Activated T-helper 17 cell treated with anti-CD3 and anti-CD28 coated beads, Interleukin-2, amount 50 U/mL, for 72 hours (primary cell): Measurements from ENCODE around the gene RO60. TPM values are rescaled to one million over a fixed set of nuclear protein-coding genes. Genes with fewer than 3 reads are reported as not detected.

Experiments
- ATAC-seq: fragments of 150-1000 bp; cut with Tn5 transposase; replicated peaks from 2 replicates; pipeline ENCODE4 v1.10.0; 2021; ENCODE audit warnings: mild to moderate bottlenecking, moderate library complexity
- H3K27ac Mint-ChIP-seq: one replicate; pipeline ENCODE4 v1.8.0; 2022; ENCODE audit warnings: mixed read lengths
- H3K27me3 Mint-ChIP-seq: one replicate; pipeline ENCODE4 v1.8.0; 2022; ENCODE audit warnings: mixed read lengths
- H3K36me3 Mint-ChIP-seq: one replicate; pipeline ENCODE4 v1.8.0; 2022; ENCODE audit warnings: low read depth, mild to moderate bottlenecking, mixed read lengths
- H3K4me1 Mint-ChIP-seq: one replicate; pipeline ENCODE4 v1.8.0; 2022; ENCODE audit warnings: mixed read lengths
- H3K4me3 Mint-ChIP-seq: one replicate; pipeline ENCODE4 v1.8.0; 2022; ENCODE audit warnings: mild to moderate bottlenecking, mixed read lengths
- H3K9me3 Mint-ChIP-seq: one replicate; pipeline ENCODE4 v1.8.0; 2022; ENCODE audit warnings: mixed read lengths
- total RNA-seq, 2 donors: library from RNA; stranded (reverse); gene quantifications; one replicate each; pipeline ENCODE4 v1.2.3, GENCODE V29; 2022

The RO60 gene
- total RNA-seq, 2 donors from 2014 or later: 65.9 to 76.3 TPM

GRCh38 chr1:193077991-193078390, 18.6 kb downstream of the RO60 start:
- peak overlapping the region; percentile 45 for H3K27ac Mint-ChIP-seq
- no peaks in the 10 kb centered on the region for H3K27me3 Mint-ChIP-seq
- ATAC-seq: no peak
- no peak overlapping the region for H3K4me3 Mint-ChIP-seq
- H3K9me3 Mint-ChIP-seq: no peaks in the 10 kb centered on the region
- no peaks in the 10 kb centered on the region for H3K4me1 Mint-ChIP-seq
- peaks cover 81% of the 10 kb centered on the region for H3K36me3 Mint-ChIP-seq

GRCh38 chr1:193079187-193079586, 19.8 kb downstream of the RO60 start:
- Mint-ChIP-seq H3K27ac (no peak overlapping the region), H3K4me3 (no peak overlapping the region), H3K4me1 (no peaks in the 10 kb centered on the region), H3K36me3 (peaks cover 84% of the 10 kb centered on the region), H3K27me3 (no peaks in the 10 kb centered on the region), H3K9me3 (no peaks in the 10 kb centered on the region)
- no peak for ATAC-seq

- Mint-ChIP-seq H3K36me3 (peaks cover 83% of the 10 kb centered on the region), H3K4me3 (no peak overlapping the region), H3K27me3 (no peaks in the 10 kb centered on the region), H3K27ac (no peak overlapping the region), H3K4me1 (no peaks in the 10 kb centered on the region), H3K9me3 (no peaks in the 10 kb centered on the region)
- ATAC-seq: no peak
These were observed 24.1 kb downstream of the RO60 start for GRCh38 chr1:193083365-193084088.

- H3K27me3 Mint-ChIP-seq: no peaks in the 10 kb centered on the region
- no peak overlapping the region for H3K4me3 Mint-ChIP-seq
- H3K9me3 Mint-ChIP-seq: no peaks in the 10 kb centered on the region
- no peaks in the 10 kb centered on the region for H3K4me1 Mint-ChIP-seq
- H3K36me3 Mint-ChIP-seq: peaks cover 82% of the 10 kb centered on the region
- ATAC-seq: no peak
- no peak overlapping the region for H3K27ac Mint-ChIP-seq
These were observed 25.9 kb downstream of the RO60 start for GRCh38 chr1:193085263-193085662.

- Mint-ChIP-seq H3K27me3 (no peaks in the 10 kb centered on the region), H3K27ac (no peak overlapping the region), H3K4me3 (no peak overlapping the region), H3K4me1 (no peaks in the 10 kb centered on the region), H3K36me3 (peaks cover 80% of the 10 kb centered on the region), H3K9me3 (no peaks in the 10 kb centered on the region)
- ATAC-seq: no peak
These were observed 26.9 kb downstream of the RO60 start for GRCh38 chr1:193086342-193086741.

- H3K9me3 Mint-ChIP-seq: no peaks in the 10 kb centered on the region
- H3K27me3 Mint-ChIP-seq: no peaks in the 10 kb centered on the region
- H3K27ac Mint-ChIP-seq: no peak overlapping the region
- H3K4me3 Mint-ChIP-seq: no peak overlapping the region
- no peaks in the 10 kb centered on the region for H3K4me1 Mint-ChIP-seq
- no peak for ATAC-seq
- H3K36me3 Mint-ChIP-seq: peaks cover 72% of the 10 kb centered on the region
These were observed 28.5 kb downstream of the RO60 start for GRCh38 chr1:193087893-193088292.

GRCh38 chr1:193090865-193091264, 31.5 kb downstream of the RO60 start:
- Mint-ChIP-seq H3K9me3 (no peaks in the 10 kb centered on the region), H3K27ac (no peak overlapping the region), H3K4me3 (no peak overlapping the region), H3K4me1 (no peaks in the 10 kb centered on the region), H3K27me3 (no peaks in the 10 kb centered on the region), H3K36me3 (peaks cover 67% of the 10 kb centered on the region)
- ATAC-seq: no peak

- no peaks in the 10 kb centered on the region for H3K27me3 Mint-ChIP-seq
- peaks cover 75% of the 10 kb centered on the region for H3K36me3 Mint-ChIP-seq
- no peaks in the 10 kb centered on the region for H3K4me1 Mint-ChIP-seq
- H3K4me3 Mint-ChIP-seq: no peak overlapping the region
- H3K27ac Mint-ChIP-seq: no peak overlapping the region
- no peak for ATAC-seq
- H3K9me3 Mint-ChIP-seq: no peaks in the 10 kb centered on the region
These were observed 34.7 kb downstream of the RO60 start for GRCh38 chr1:193094112-193094511.

GRCh38 chr1:193102662-193103061, 43.2 kb downstream of the RO60 start:
- no peak overlapping the region for H3K27ac Mint-ChIP-seq

GRCh38 chr1:193103759-193104501, 44.5 kb downstream of the RO60 start:
- Mint-ChIP-seq H3K27ac (peak overlapping the region; percentile 57), H3K27me3 (no peaks in the 10 kb centered on the region), H3K9me3 (no peaks in the 10 kb centered on the region), H3K36me3 (peaks cover 19% of the 10 kb centered on the region), H3K4me3 (peak overlapping the region; percentile 86), H3K4me1 (peaks cover 10% of the 10 kb centered on the region)
- ATAC-seq: no peak

More at GRCh38 chr1:193102662-193103061, 43.2 kb downstream of the RO60 start:
- Mint-ChIP-seq H3K36me3 (peaks cover 28% of the 10 kb centered on the region), H3K4me3 (no peak overlapping the region), H3K27me3 (no peaks in the 10 kb centered on the region), H3K9me3 (no peaks in the 10 kb centered on the region), H3K4me1 (peaks cover 10% of the 10 kb centered on the region)
- ATAC-seq: no peak

- H3K27me3 Mint-ChIP-seq: no peaks in the 10 kb centered on the region
- peak; percentile 50 for ATAC-seq
- peak overlapping the region; percentile 57 for H3K27ac Mint-ChIP-seq
- H3K9me3 Mint-ChIP-seq: no peaks in the 10 kb centered on the region
- peaks cover 13% of the 10 kb centered on the region for H3K36me3 Mint-ChIP-seq
- peak overlapping the region; percentile 86 for H3K4me3 Mint-ChIP-seq
- peaks cover 10% of the 10 kb centered on the region for H3K4me1 Mint-ChIP-seq
These were observed 45.1 kb downstream of the RO60 start for GRCh38 chr1:193104502-193104906.

- peak within 1 kb of the TSS; percentile 57 for H3K27ac Mint-ChIP-seq
- H3K27me3 Mint-ChIP-seq: no peaks in the 10 kb centered on the region
- H3K4me3 Mint-ChIP-seq: peak within 1 kb of the TSS; percentile 86
- H3K36me3 Mint-ChIP-seq: peaks cover 7% of the 10 kb centered on the region
- ATAC-seq: peak; percentile 89
- H3K4me1 Mint-ChIP-seq: peaks cover 10% of the 10 kb centered on the region
- no peaks in the 10 kb centered on the region for H3K9me3 Mint-ChIP-seq
These were observed 45.8 kb downstream of the RO60 start, which contains the start of gene GLRX2 for GRCh38 chr1:193104907-193105820. GLRX2 (minus strand) TSS chr1:193105414; CDS start chr1:193105382, 32 bp downstream.

- Mint-ChIP-seq H3K36me3 (peaks cover under 1% of the 10 kb centered on the region), H3K27ac (peak overlapping the region; percentile 57), H3K4me3 (peak overlapping the region; percentile 86), H3K4me1 (peaks cover 10% of the 10 kb centered on the region), H3K9me3 (no peaks in the 10 kb centered on the region), H3K27me3 (no peaks in the 10 kb centered on the region)
- no peak for ATAC-seq
These were observed 46.4 kb downstream of the RO60 start for GRCh38 chr1:193105821-193106177.

GRCh38 chr1:193108471-193108870, 49.1 kb downstream of the RO60 start:
- Mint-ChIP-seq H3K9me3 (no peaks in the 10 kb centered on the region), H3K27me3 (no peaks in the 10 kb centered on the region), H3K4me3 (no peak overlapping the region), H3K27ac (no peak overlapping the region), H3K36me3 (no peaks in the 10 kb centered on the region), H3K4me1 (peaks cover 2% of the 10 kb centered on the region)
- ATAC-seq: no peak
